MM.1S (cell line): Measurements from ENCODE around the gene GRK2.

Source experiments
- DNase-seq: peaks from one replicate; pipeline ENCODE4 v3.0.0-alpha.2; 2015
- H2AFZ ChIP-seq: fragments of 300-600 bp; sonication (generic); 2 replicates; pipeline ENCODE4 v1.6.0; 2016; ENCODE audit warnings: antibody characterized with exemption, low read length
- H3F3A ChIP-seq: fragments of 300-600 bp; sonication (generic); 2 replicates; pipeline ENCODE4 v1.6.1; 2016; ENCODE audit warnings: mild to moderate bottlenecking, antibody characterized with exemption, low read length, moderate library complexity, mixed read lengths; ENCODE audit not compliant: insufficient read depth
- H3K27ac ChIP-seq: fragments of 300-600 bp; sonication (generic); 2 replicates; pipeline ENCODE4 v1.5.1; 2016; ENCODE audit warnings: mild to moderate bottlenecking, low read length
- H3K27me3 ChIP-seq: fragments of 300-600 bp; sonication (generic); replicated peaks from 2 replicates; pipeline ENCODE4 v1.6.0; 2016; ENCODE audit warnings: low read length; ENCODE audit not compliant: insufficient read depth
- H3K36me3 ChIP-seq: fragments of 300-600 bp; sonication (generic); replicated peaks from 2 replicates; pipeline ENCODE4 v1.6.1; 2016; ENCODE audit warnings: mild to moderate bottlenecking, low read length, mixed read lengths; ENCODE audit not compliant: insufficient read depth
- H3K4me1 ChIP-seq: fragments of 300-600 bp; sonication (generic); 2 replicates; pipeline ENCODE4 v1.6.1; 2016; ENCODE audit warnings: low read length, mixed read lengths
- H3K4me2 ChIP-seq: fragments of 300-600 bp; sonication (generic); 2 replicates; pipeline ENCODE4 v1.6.0; 2016; ENCODE audit warnings: low read depth, low read length
- H3K4me3 ChIP-seq: fragments of 300-600 bp; sonication (generic); 2 replicates; pipeline ENCODE4 v1.5.1; 2016; ENCODE audit warnings: low read length, mixed read lengths
- H3K79me2 ChIP-seq: fragments of 300-600 bp; sonication (generic); 2 replicates; pipeline ENCODE4 v1.6.1; 2016; ENCODE audit warnings: mixed run types, low read length, mixed read lengths
- H3K9ac ChIP-seq: fragments of 300-600 bp; sonication (generic); 2 replicates; pipeline ENCODE4 v1.6.1; 2016; ENCODE audit warnings: low read length, mixed read lengths
- H3K9me2 ChIP-seq: fragments of 300-600 bp; sonication (generic); replicated peaks from 2 replicates; pipeline ENCODE4 v1.6.1; 2016; ENCODE audit warnings: mild to moderate bottlenecking, low read length, mixed read lengths; ENCODE audit not compliant: insufficient read depth
- H3K9me3 ChIP-seq: fragments of 300-600 bp; sonication (generic); replicated peaks from 2 replicates; pipeline ENCODE4 v1.6.1; 2016; ENCODE audit warnings: mild to moderate bottlenecking, low read length, mixed read lengths; ENCODE audit not compliant: insufficient read depth
- H4K20me1 ChIP-seq: fragments of 300-600 bp; sonication (generic); 2 replicates; pipeline ENCODE4 v1.6.1; 2016; ENCODE audit warnings: mild to moderate bottlenecking, low read length, moderate library complexity, mixed read lengths; ENCODE audit not compliant: insufficient read depth
- EZH2 ChIP-seq: fragments of 300-600 bp; sonication (generic); optimal IDR thresholded peaks from 2 replicates; pipeline ENCODE3; 2017; ENCODE audit warnings: low read depth, mild to moderate bottlenecking, antibody characterized with exemption, low read length, mixed read lengths
- EZH2phosphoT487 ChIP-seq: fragments of 300-600 bp; sonication (generic); IDR thresholded peaks from 2 replicates; pipeline ENCODE4 v1.6.1; 2018; ENCODE audit warnings: antibody characterized with exemption, low read length
- TF ChIP-seq, protein P1 (sequence below): fragments of 300-600 bp; sonication (generic); IDR thresholded peaks from 2 replicates; pipeline ENCODE4 v1.5.1; 2016; ENCODE audit warnings: antibody characterized with exemption, low read length, mixed read lengths

Gene GRK2

DNA sequence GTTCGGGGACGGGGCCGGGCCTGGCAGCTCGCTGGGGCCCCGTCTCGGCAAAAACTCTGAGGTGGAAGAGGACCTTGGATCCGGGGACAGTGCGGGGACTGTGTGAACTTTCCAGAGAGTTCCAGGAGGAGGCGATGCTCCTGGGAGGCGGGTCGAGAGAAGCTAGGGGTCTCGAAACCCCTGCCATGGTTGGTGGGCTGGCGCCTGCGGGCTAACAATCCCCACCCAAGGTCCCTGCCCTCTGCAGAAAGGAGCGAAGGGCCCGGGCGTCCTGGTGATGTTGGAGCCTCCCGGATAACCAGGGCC lies 4.7 kb upstream of the GRK2 start:
- Histone ChIP-seq H3K9ac (no peak overlapping the region), H3K9me3 (no peaks in the 10 kb centered on the region), H3K4me3 (no peak overlapping the region; the same call in 1 of the 2 replicates), H3K79me2 (peaks cover 7% of the 10 kb centered on the region; the same call in 1 of the 2 replicates), H4K20me1 (no peaks in the 10 kb centered on the region; the same call in 1 of the 2 replicates), H3K27ac (no peak overlapping the region), H3K4me2 (peak overlapping the region; percentile 96), H3K4me1 (peaks cover 22% of the 10 kb centered on the region), H3F3A (peaks cover 31% of the 10 kb centered on the region), H2AFZ (peak overlapping the region; percentile 42; the same call in 1 of the 2 replicates), H3K36me3 (no peaks in the 10 kb centered on the region; the same call in 1 of the 2 replicates), H3K9me2 (no peaks in the 10 kb centered on the region), H3K27me3 (no peaks in the 10 kb centered on the region)
- no peak for DNase-seq
- TF ChIP-seq, protein P1, sequence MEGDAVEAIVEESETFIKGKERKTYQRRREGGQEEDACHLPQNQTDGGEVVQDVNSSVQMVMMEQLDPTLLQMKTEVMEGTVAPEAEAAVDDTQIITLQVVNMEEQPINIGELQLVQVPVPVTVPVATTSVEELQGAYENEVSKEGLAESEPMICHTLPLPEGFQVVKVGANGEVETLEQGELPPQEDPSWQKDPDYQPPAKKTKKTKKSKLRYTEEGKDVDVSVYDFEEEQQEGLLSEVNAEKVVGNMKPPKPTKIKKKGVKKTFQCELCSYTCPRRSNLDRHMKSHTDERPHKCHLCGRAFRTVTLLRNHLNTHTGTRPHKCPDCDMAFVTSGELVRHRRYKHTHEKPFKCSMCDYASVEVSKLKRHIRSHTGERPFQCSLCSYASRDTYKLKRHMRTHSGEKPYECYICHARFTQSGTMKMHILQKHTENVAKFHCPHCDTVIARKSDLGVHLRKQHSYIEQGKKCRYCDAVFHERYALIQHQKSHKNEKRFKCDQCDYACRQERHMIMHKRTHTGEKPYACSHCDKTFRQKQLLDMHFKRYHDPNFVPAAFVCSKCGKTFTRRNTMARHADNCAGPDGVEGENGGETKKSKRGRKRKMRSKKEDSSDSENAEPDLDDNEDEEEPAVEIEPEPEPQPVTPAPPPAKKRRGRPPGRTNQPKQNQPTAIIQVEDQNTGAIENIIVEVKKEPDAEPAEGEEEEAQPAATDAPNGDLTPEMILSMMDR: no peak; the same call in 1 of the 2 replicates
- TF ChIP-seq EZH2phosphoT487 (no peak), EZH2 (no peak)

DNA sequence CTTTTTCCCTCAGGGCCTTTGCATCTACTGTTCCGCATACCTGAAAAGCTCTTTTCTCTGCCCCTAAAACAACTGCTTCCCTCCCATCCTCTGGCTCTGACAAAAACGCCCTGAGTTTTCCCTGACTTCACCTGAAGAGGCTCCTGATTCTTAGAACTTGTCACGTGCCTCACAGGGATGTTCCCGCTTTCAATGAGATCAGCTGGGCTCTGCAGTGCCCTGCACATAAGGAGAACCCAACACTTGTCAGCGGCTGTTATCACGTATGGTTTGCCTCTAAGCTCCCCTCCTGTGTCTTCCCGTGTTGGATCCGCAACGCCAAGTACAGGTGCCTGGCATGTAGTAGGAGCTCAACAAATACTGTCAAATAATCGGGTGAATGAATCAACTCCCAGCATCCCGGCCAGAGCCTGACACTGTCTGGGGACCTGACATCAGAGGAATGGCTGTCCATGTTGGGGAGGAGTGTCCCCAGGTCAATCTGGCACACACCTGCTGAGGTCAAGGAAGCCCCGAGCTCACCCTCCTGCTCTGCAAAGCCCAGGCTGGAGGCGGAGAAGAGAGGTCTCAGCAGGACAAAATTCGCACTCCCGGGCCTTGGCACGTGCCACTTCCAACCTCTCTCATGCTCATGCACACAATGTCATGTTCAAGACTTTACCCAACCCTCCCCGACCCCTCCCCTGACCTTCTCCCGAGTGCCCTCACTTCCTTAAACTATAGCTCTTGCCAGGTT lies 4.2 kb upstream of the GRK2 start:
- no peaks in the 10 kb centered on the region; the same call in 1 of the 2 replicates for H4K20me1 ChIP-seq
- no peaks in the 10 kb centered on the region for H3K9me2 ChIP-seq
- H3K9me3 ChIP-seq: no peaks in the 10 kb centered on the region
- no peak overlapping the region for H3K9ac ChIP-seq
- H3K4me1 ChIP-seq: peaks cover 22% of the 10 kb centered on the region
- peak overlapping the region; percentile 96 for H3K4me2 ChIP-seq
- H3K36me3 ChIP-seq: no peaks in the 10 kb centered on the region; the same call in 1 of the 2 replicates
- TF ChIP-seq EZH2phosphoT487 (no peak), EZH2 (no peak)
- TF ChIP-seq, protein P1: no peak; the same call in 1 of the 2 replicates
- peaks cover 12% of the 10 kb centered on the region for H3K79me2 ChIP-seq
- H3F3A ChIP-seq: peaks cover 31% of the 10 kb centered on the region
- H3K27me3 ChIP-seq: no peaks in the 10 kb centered on the region
- H2AFZ ChIP-seq: peak overlapping the region; percentile 73
- no peak for DNase-seq
- 0 out of 2 replicates have a peak overlapping the region, but pooled peaks have one; percentile 4 for H3K4me3 ChIP-seq
- no peak overlapping the region for H3K27ac ChIP-seq

DNA sequence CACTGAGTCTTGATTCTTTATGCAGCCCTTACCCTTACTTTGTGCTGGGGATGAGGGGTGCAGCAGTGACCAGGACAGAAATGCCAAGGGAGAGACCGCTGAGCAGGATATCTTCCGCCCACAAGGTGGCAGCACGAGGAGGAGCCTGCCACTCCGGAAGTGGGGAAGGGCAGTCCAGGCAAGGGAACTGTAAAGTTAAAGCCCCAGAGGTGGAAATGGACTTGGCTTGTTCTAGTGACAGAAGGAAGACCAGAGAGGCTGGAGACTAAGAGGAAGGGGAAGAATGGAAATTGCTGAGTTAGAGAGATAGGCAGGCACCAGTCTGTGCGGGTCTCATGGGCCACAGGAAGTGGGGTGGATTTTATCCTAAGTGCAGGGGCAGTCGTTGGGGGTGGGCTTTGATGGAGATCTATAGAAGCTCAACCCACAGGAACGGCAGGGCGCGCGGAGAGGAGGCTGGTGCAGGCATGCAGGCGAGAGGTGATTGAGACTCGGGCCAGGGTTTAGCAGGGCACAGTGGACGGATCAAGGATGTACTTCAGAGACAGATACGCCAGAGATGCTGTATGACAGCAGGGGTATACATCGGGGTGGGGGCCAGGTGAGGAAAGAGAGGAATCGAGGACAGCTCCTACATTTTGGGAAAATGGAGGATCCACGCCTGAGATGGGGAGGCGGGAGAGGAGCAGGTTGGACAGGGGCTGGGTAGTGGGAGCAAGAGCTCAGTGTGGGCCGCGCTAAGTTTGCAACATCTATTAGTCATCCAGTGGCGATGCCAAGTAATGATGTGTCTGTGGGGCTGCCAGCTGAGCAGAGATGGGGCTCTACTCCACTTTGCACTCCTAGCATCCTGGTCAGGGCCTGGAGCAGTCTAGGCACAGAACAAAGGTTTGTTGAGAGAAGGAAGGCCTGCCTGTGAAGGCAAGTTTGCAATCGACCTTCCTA lies 3.3 kb upstream of the GRK2 start:
- peaks cover 21% of the 10 kb centered on the region for H3K79me2 ChIP-seq
- TF ChIP-seq EZH2: no peak
- TF ChIP-seq, protein P1: peak; percentile 93
- H3K9me2 ChIP-seq: no peaks in the 10 kb centered on the region
- H3K4me2 ChIP-seq: peak overlapping the region; percentile 56
- no peak overlapping the region for H3K9ac ChIP-seq
- H3K27ac ChIP-seq: no peak overlapping the region
- peak overlapping the region; percentile 4; the same call in 1 of the 2 replicates for H3K4me3 ChIP-seq
- no peaks in the 10 kb centered on the region for H3K9me3 ChIP-seq
- H3K4me1 ChIP-seq: peaks cover 25% of the 10 kb centered on the region
- DNase-seq: peak; percentile 76
- peak overlapping the region; percentile 73 for H2AFZ ChIP-seq
- no peaks in the 10 kb centered on the region for H4K20me1 ChIP-seq
- peaks cover 32% of the 10 kb centered on the region for H3F3A ChIP-seq
- H3K36me3 ChIP-seq: no peaks in the 10 kb centered on the region
- no peaks in the 10 kb centered on the region for H3K27me3 ChIP-seq
